Osteoblast (primary cell): ENCODE results near the gene MRPS27. TPM values are rescaled to one million over a fixed set of nuclear protein-coding genes. Genes with fewer than 3 reads are reported as not detected.

Experiments
- DNase-seq: peaks from one replicate; pipeline ENCODE4 v3.0.0; 2011; ENCODE audit warnings: low spot score, mixed read lengths; ENCODE audit not compliant: insufficient read length; ENCODE audit errors: missing footprints
- H2AFZ ChIP-seq: 2 replicates; pipeline ENCODE4 v1.6.0; 2011; ENCODE audit warnings: mild to moderate bottlenecking, low read length
- H3K27ac ChIP-seq: 2 replicates; pipeline ENCODE4 v1.5.1; 2011; ENCODE audit warnings: mild to moderate bottlenecking, low read depth, low read length, moderate library complexity
- H3K27me3 ChIP-seq: 2 replicates; pipeline ENCODE4 v1.6.0; 2012; ENCODE audit warnings: mild to moderate bottlenecking, control low read depth, inconsistent platforms, low read length, moderate library complexity; ENCODE audit not compliant: insufficient read depth
- H3K36me3 ChIP-seq: 2 replicates; pipeline ENCODE4 v1.5.1; 2011; ENCODE audit warnings: mild to moderate bottlenecking, low read length, control low read depth, moderate library complexity; ENCODE audit not compliant: insufficient read depth
- H3K4me1 ChIP-seq: 2 replicates; pipeline ENCODE4 v1.5.1; 2011; ENCODE audit warnings: mild to moderate bottlenecking, low read length, control low read depth, moderate library complexity; ENCODE audit not compliant: insufficient read depth
- H3K4me2 ChIP-seq: 2 replicates; pipeline ENCODE4 v1.6.0; 2011; ENCODE audit warnings: mild to moderate bottlenecking, low read length; ENCODE audit not compliant: insufficient read depth
- H3K4me3 ChIP-seq: fragments of 200-600 bp; sonication (generic); 3 replicates; pipeline ENCODE4 v1.5.1; 2012; ENCODE audit warnings: mild to moderate bottlenecking, low read length, inconsistent platforms; ENCODE audit not compliant: insufficient read depth
- H3K79me2 ChIP-seq: 2 replicates; pipeline ENCODE4 v1.6.0; 2012; ENCODE audit warnings: mild to moderate bottlenecking, low read length, control low read depth, inconsistent platforms; ENCODE audit not compliant: insufficient read depth
- H3K9me3 ChIP-seq: 2 replicates; pipeline ENCODE4 v1.5.1; 2011; ENCODE audit warnings: low read depth, low read length, control low read depth
- H4K20me1 ChIP-seq: 2 replicates; pipeline ENCODE4 v1.6.0; 2012; ENCODE audit warnings: mild to moderate bottlenecking, low read length, control low read depth; ENCODE audit not compliant: insufficient read depth
- total RNA-seq: library from RNA; depleted of rRNA; stranded (reverse); fragments of >200 nt; gene quantifications from 2 replicates; pipeline ENCODE4 v1.2.3, GENCODE V29; 2012
- TF ChIP-seq, protein P1 (sequence below): IDR thresholded peaks from 2 replicates; pipeline ENCODE4 v1.5.1; 2011; ENCODE audit warnings: mild to moderate bottlenecking, low read depth, low read length, moderate library complexity; ENCODE audit errors: extremely low read depth

Gene MRPS27
- total RNA-seq, 1 donor: 106 TPM

- H3K79me2 ChIP-seq: no peaks in the 10 kb centered on the region
- TF ChIP-seq, protein P1, sequence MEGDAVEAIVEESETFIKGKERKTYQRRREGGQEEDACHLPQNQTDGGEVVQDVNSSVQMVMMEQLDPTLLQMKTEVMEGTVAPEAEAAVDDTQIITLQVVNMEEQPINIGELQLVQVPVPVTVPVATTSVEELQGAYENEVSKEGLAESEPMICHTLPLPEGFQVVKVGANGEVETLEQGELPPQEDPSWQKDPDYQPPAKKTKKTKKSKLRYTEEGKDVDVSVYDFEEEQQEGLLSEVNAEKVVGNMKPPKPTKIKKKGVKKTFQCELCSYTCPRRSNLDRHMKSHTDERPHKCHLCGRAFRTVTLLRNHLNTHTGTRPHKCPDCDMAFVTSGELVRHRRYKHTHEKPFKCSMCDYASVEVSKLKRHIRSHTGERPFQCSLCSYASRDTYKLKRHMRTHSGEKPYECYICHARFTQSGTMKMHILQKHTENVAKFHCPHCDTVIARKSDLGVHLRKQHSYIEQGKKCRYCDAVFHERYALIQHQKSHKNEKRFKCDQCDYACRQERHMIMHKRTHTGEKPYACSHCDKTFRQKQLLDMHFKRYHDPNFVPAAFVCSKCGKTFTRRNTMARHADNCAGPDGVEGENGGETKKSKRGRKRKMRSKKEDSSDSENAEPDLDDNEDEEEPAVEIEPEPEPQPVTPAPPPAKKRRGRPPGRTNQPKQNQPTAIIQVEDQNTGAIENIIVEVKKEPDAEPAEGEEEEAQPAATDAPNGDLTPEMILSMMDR: no peak
- no peak overlapping the region for H3K4me2 ChIP-seq
- DNase-seq: no peak
- H3K9me3 ChIP-seq: no peaks in the 10 kb centered on the region
- H3K27ac ChIP-seq: no peak overlapping the region
- H3K4me1 ChIP-seq: peaks cover 14% of the 10 kb centered on the region
- no peaks in the 10 kb centered on the region for H4K20me1 ChIP-seq
- no peak overlapping the region for H2AFZ ChIP-seq
- H3K36me3 ChIP-seq: peaks cover 32% of the 10 kb centered on the region
- H3K27me3 ChIP-seq: no peaks in the 10 kb centered on the region
- H3K4me3 ChIP-seq: no peak overlapping the region
These were observed 39.8 kb upstream of the MRPS27 start for GRCh38 chr5:72359886-72360285.

DNA sequence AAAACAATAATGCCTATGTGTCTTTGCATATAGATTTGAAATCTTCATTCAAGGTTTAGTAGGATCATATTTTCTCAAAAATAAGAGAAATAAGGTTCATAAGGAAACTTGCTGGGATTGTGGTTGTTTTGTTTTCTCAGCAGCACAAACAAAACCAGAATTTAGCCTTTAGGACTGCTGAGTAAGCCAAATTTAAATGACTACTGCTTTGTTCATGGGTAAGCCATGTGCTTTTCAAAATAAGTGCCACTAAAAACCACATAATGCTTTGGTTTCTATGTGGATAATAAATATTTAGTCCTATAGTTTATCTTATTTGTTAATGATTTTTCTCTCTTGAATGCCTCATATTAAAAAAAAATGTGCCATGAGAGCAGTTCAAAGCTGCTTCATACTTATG is 38.9 kb upstream of the MRPS27 start:
- no peak for DNase-seq
- Histone ChIP-seq H4K20me1 (no peaks in the 10 kb centered on the region), H2AFZ (no peak overlapping the region), H3K27me3 (no peaks in the 10 kb centered on the region), H3K4me3 (no peak overlapping the region), H3K36me3 (peaks cover 32% of the 10 kb centered on the region), H3K79me2 (no peaks in the 10 kb centered on the region), H3K9me3 (no peaks in the 10 kb centered on the region), H3K27ac (no peak overlapping the region), H3K4me1 (peaks cover 14% of the 10 kb centered on the region), H3K4me2 (no peak overlapping the region)
- TF ChIP-seq, protein P1: no peak

DNA sequence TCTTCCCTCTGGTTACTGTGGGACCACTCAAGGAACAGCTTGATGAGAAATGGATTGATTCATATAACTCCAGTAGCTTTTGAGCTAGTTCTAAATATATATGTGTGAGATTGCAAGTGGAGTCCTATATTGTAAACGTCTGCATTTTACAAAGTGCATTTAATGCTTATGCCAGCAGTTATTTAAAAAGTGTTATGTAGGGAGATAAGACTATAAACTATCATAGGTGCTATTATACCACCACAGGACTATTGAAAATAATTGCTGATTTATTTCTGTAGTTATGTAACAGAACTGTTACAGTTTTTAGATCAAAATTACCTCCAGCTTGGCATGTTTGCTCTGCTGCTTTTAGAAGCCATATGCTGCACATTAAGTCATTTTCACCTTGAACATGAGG is 36.3 kb upstream of the MRPS27 start:
- Histone ChIP-seq H3K27ac (no peak overlapping the region), H2AFZ (peak overlapping the region; percentile 59), H3K36me3 (peaks cover 21% of the 10 kb centered on the region), H3K79me2 (no peaks in the 10 kb centered on the region), H3K4me2 (no peak overlapping the region), H3K27me3 (no peaks in the 10 kb centered on the region), H3K4me3 (no peak overlapping the region), H4K20me1 (no peaks in the 10 kb centered on the region), H3K9me3 (no peaks in the 10 kb centered on the region), H3K4me1 (peaks cover 11% of the 10 kb centered on the region)
- no peak for DNase-seq
- TF ChIP-seq, protein P1: no peak

GRCh38 chr5:72355706-72356299 is 35.8 kb upstream of the MRPS27 start:
- Histone ChIP-seq H3K27me3 (no peaks in the 10 kb centered on the region), H3K79me2 (no peaks in the 10 kb centered on the region), H3K27ac (no peak overlapping the region), H3K4me1 (peaks cover 11% of the 10 kb centered on the region), H3K9me3 (no peaks in the 10 kb centered on the region), H3K36me3 (peaks cover 15% of the 10 kb centered on the region), H3K4me3 (no peak overlapping the region), H4K20me1 (no peaks in the 10 kb centered on the region), H2AFZ (peak overlapping the region; percentile 59), H3K4me2 (no peak overlapping the region)
- no peak for DNase-seq
- TF ChIP-seq, protein P1: peak; percentile 68
